ENCODE measurements around the gene ADI1. TPM values are rescaled to one million over a fixed set of nuclear protein-coding genes. Genes with fewer than 3 reads are reported as not detected.
A peak's percentile ranks its signal among the peaks of the same experiment; 100 is the strongest.

The ADI1 gene
- total and polyA plus RNA-seq, 2 experiments from 2014 or later = 106 to 204 TPM

- peak overlapping the region; percentile 98 for H3K27ac ChIP-seq
- 74% methylated on average over 16 of the region's 16 CpGs for WGBS (ENCODE audit: low lambda C conversion rate, missing lambda C conversion rate)
- no peaks in the 10 kb centered on the region for H3K27me3 ChIP-seq
- DNase-seq (ENCODE audit: low spot score) = peak; percentile 68
- H2AFZ ChIP-seq = peak overlapping the region; percentile 49
- peak overlapping the region; percentile 68 for H3K4me2 ChIP-seq
- H3K36me3 ChIP-seq (replicated peaks; ENCODE audit: insufficient read depth, low read depth) = no peaks in the 10 kb centered on the region
- peaks cover 17% of the 10 kb centered on the region for H3K4me1 ChIP-seq (ENCODE audit: insufficient read depth)
- no peaks in the 10 kb centered on the region for H3K9me3 ChIP-seq (ENCODE audit: low read depth)
- H3K79me2 ChIP-seq = no peaks in the 10 kb centered on the region
- H3K4me3 ChIP-seq = no peak overlapping the region
- no peaks in the 10 kb centered on the region for H3K9me2 ChIP-seq (replicated peaks; ENCODE audit: insufficient read depth)
- no peaks in the 10 kb centered on the region for H4K20me1 ChIP-seq (ENCODE audit: insufficient read depth, poor library complexity, severe bottlenecking)
- TF ChIP-seq EZH2 (IDR thresholded peaks at IDR 0.05; ENCODE audit: borderline replicate concordance) (no peak), CTCF (IDR thresholded peaks at IDR 0.05; ENCODE audit: poor library complexity) (peak; percentile 36)
Observed at GRCh38 chr2:3536682-3537632, 17.6 kb upstream of the ADI1 start.

- Histone ChIP-seq H3K79me2 (no peaks in the 10 kb centered on the region), H3K27ac (peak overlapping the region; percentile 98), H3K4me3 (no peak overlapping the region), H3K27me3 (no peaks in the 10 kb centered on the region), H3K4me1 (ENCODE audit: insufficient read depth) (peaks cover 17% of the 10 kb centered on the region), H3K9me2 (replicated peaks; ENCODE audit: insufficient read depth) (no peaks in the 10 kb centered on the region), H3K9me3 (ENCODE audit: low read depth) (no peaks in the 10 kb centered on the region), H3K36me3 (replicated peaks; ENCODE audit: insufficient read depth, low read depth) (no peaks in the 10 kb centered on the region), H3K4me2 (peak overlapping the region; percentile 68), H4K20me1 (ENCODE audit: insufficient read depth, poor library complexity, severe bottlenecking) (no peaks in the 10 kb centered on the region), H2AFZ (peak overlapping the region; percentile 49)
- 37% methylated on average over 24 of the region's 24 CpGs for WGBS (ENCODE audit: low lambda C conversion rate, missing lambda C conversion rate)
- TF ChIP-seq CTCF (IDR thresholded peaks at IDR 0.05; ENCODE audit: poor library complexity) = peak; percentile 7
- no peak for TF ChIP-seq EZH2 (IDR thresholded peaks at IDR 0.05; ENCODE audit: borderline replicate concordance)
- TF ChIP-seq EZH2phosphoT487 (IDR thresholded peaks at IDR 0.05; ENCODE audit: low read depth, severe bottlenecking, unreplicated experiment) = no peak
- DNase-seq (ENCODE audit: low spot score) = peak; percentile 85
Observed at GRCh38 chr2:3535794-3536681, 16.7 kb upstream of the ADI1 start.

GRCh38 chr2:3535467-3535793 lies 16.1 kb upstream of the ADI1 start:
- TF ChIP-seq EZH2phosphoT487 (IDR thresholded peaks at IDR 0.05; ENCODE audit: low read depth, severe bottlenecking, unreplicated experiment) (no peak), EZH2 (IDR thresholded peaks at IDR 0.05; ENCODE audit: borderline replicate concordance) (no peak), CTCF (IDR thresholded peaks at IDR 0.05; ENCODE audit: poor library complexity) (no peak)
- no peak overlapping the region for H3K4me3 ChIP-seq
- H3K4me2 ChIP-seq = peak overlapping the region; percentile 68
- peaks cover 17% of the 10 kb centered on the region for H3K4me1 ChIP-seq (ENCODE audit: insufficient read depth)
- no peaks in the 10 kb centered on the region for H3K36me3 ChIP-seq (replicated peaks; ENCODE audit: insufficient read depth, low read depth)
- 70% methylated on average over 5 of the region's 5 CpGs for WGBS (ENCODE audit: low lambda C conversion rate, missing lambda C conversion rate)
- H3K79me2 ChIP-seq = no peaks in the 10 kb centered on the region
- H3K27me3 ChIP-seq = no peaks in the 10 kb centered on the region
- no peaks in the 10 kb centered on the region for H3K9me2 ChIP-seq (replicated peaks; ENCODE audit: insufficient read depth)
- no peaks in the 10 kb centered on the region for H4K20me1 ChIP-seq (ENCODE audit: insufficient read depth, poor library complexity, severe bottlenecking)
- peak overlapping the region; percentile 49 for H2AFZ ChIP-seq
- DNase-seq (ENCODE audit: low spot score) = no peak
- peak overlapping the region; percentile 98 for H3K27ac ChIP-seq
- H3K9me3 ChIP-seq (ENCODE audit: low read depth) = no peaks in the 10 kb centered on the region
